Esophagus muscularis mucosa (tissue), 4 donors: ENCODE results near the gene CCL2.

Source experiments
- EP300 ChIP-seq: sonication (generic); formaldehyde crosslinking; IDR thresholded peaks from one replicate; pipeline ENCODE4 v1.6.1; 2017; ENCODE audit warnings: antibody characterized with exemption
- POLR2A ChIP-seq: fragments of 450-650 bp; IDR thresholded peaks from one replicate; pipeline ENCODE4 v1.6.1; 2017; ENCODE audit warnings: antibody characterized with exemption, moderate library complexity, mild to moderate bottlenecking, low read depth
- POLR2AphosphoS5 ChIP-seq, 2 donors: sonication (generic); formaldehyde crosslinking; IDR thresholded peaks; one replicate each; pipeline ENCODE4 v1.6.1; 2017; ENCODE audit warnings: antibody characterized with exemption in 2 of 2
- TF ChIP-seq, protein P1 (sequence below), 3 experiments: fragments of 200-600 bp in 2 of 3; fragments of 450-650 bp in 1 of 3; sonication (generic) in 2 of 3; IDR thresholded peaks; one replicate each; pipeline ENCODE4 v1.5.1; 2017 to 2019; ENCODE audit warnings: antibody characterized with exemption in 3 of 3, mild to moderate bottlenecking in 2 of 3, moderate library complexity in 1 of 3

DNA sequence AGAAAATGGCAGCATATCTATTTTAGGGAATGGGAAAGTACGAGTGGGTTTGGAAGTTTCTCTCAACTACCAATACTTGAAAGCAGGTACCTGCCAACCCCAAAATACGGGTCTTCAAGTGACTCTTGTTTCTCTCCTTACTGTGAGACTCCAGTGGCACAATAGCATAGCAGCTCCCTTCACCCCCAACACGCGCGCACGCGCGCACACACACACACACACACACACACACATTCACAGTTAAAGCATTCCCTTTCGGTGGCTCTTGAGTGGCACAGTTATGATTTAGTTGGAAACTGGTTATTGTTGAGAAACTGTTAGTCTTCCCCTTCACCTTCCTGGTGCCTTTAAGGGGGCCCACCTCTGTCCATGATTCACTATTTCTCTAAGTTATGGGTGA is 30.0 kb upstream of the CCL2 start:
- no peak for TF ChIP-seq POLR2A
- TF ChIP-seq, protein P1, sequence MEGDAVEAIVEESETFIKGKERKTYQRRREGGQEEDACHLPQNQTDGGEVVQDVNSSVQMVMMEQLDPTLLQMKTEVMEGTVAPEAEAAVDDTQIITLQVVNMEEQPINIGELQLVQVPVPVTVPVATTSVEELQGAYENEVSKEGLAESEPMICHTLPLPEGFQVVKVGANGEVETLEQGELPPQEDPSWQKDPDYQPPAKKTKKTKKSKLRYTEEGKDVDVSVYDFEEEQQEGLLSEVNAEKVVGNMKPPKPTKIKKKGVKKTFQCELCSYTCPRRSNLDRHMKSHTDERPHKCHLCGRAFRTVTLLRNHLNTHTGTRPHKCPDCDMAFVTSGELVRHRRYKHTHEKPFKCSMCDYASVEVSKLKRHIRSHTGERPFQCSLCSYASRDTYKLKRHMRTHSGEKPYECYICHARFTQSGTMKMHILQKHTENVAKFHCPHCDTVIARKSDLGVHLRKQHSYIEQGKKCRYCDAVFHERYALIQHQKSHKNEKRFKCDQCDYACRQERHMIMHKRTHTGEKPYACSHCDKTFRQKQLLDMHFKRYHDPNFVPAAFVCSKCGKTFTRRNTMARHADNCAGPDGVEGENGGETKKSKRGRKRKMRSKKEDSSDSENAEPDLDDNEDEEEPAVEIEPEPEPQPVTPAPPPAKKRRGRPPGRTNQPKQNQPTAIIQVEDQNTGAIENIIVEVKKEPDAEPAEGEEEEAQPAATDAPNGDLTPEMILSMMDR (IDR thresholded peaks at IDR 0.05), result no peak
- TF ChIP-seq POLR2AphosphoS5 (IDR thresholded peaks at IDR 0.05), result no peak
- no peak for TF ChIP-seq EP300
